ENCODE measurements around the gene HYAL2. TPM values are rescaled to one million over a fixed set of nuclear protein-coding genes. Genes with fewer than 3 reads are reported as not detected.

Gene HYAL2
- total RNA-seq, 4 donors from 2014 or later, result 112 to 289 (median 166) TPM

DNA sequence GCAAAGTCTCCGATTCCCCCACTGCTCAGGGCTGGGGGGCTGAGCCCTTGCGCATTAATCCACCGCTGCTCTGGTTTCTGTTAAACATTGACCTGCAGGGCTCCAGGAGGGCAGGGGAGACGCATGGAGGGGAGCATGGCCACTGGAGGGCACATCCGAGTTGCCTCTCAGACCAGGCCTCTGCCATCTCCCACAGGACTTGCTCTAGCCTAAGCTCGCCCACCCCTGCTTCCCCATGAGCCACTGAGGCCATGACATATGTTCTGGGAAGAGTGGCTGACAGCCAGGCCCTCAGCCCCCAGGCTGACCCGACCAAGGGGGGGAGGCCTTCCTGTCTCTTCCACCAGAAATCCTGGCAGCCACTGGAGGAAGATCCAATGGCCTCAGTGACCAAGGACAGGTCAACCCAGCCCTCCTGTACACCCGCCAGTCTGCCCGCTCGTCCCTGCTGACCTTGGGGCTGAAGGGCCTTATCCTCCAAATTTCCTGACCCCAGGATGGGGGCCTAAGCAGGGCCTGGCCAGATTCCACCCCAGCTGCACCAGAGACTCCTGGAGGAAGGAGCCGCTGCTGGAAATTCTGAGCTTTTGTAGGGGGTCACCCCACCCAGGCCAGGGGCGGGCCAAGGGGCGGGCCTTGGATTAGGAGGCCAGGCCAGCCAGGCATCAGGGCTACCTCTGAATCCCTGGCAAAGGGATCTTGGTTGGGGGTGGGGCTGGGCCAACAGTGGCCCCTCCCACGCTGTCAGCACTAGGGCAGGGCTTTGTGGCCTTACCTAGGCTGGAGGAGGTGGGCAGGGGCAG, 19.3 kb downstream of the HYAL2 start, which contains the start of gene HYAL1:
HYAL1 (minus strand) TSS at position 562 of the 803 bp plus-strand sequence. CDS start 618 bp downstream, outside the sequence.
- H3K27me3 ChIP-seq, result no peaks in the 10 kb centered on the region
- TF ChIP-seq, protein P1, sequence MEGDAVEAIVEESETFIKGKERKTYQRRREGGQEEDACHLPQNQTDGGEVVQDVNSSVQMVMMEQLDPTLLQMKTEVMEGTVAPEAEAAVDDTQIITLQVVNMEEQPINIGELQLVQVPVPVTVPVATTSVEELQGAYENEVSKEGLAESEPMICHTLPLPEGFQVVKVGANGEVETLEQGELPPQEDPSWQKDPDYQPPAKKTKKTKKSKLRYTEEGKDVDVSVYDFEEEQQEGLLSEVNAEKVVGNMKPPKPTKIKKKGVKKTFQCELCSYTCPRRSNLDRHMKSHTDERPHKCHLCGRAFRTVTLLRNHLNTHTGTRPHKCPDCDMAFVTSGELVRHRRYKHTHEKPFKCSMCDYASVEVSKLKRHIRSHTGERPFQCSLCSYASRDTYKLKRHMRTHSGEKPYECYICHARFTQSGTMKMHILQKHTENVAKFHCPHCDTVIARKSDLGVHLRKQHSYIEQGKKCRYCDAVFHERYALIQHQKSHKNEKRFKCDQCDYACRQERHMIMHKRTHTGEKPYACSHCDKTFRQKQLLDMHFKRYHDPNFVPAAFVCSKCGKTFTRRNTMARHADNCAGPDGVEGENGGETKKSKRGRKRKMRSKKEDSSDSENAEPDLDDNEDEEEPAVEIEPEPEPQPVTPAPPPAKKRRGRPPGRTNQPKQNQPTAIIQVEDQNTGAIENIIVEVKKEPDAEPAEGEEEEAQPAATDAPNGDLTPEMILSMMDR (IDR thresholded peaks at IDR 0.05), result peak in 2 of 4 experiments; percentile 13 to 16
- no peak for TF ChIP-seq POLR2A (IDR thresholded peaks at IDR 0.05)
- H3K4me1 ChIP-seq, result peaks cover 0 to 6% of the 10 kb centered on the region in 2 donors
- peak within 1 kb of the TSS; percentile 69 to 79 for H3K27ac ChIP-seq
- peak within 1 kb of the TSS in 1 of 2 donors; percentile 7 for H3K4me3 ChIP-seq
- no peaks in the 10 kb centered on the region for H3K36me3 ChIP-seq
- peak; percentile 67 to 79 for DNase-seq
- H3K9me3 ChIP-seq, result no peaks in the 10 kb centered on the region
- intact Hi-C loops (cut with DNase I; ENCODE audit: low total_unique reads), result no loop called here

DNA sequence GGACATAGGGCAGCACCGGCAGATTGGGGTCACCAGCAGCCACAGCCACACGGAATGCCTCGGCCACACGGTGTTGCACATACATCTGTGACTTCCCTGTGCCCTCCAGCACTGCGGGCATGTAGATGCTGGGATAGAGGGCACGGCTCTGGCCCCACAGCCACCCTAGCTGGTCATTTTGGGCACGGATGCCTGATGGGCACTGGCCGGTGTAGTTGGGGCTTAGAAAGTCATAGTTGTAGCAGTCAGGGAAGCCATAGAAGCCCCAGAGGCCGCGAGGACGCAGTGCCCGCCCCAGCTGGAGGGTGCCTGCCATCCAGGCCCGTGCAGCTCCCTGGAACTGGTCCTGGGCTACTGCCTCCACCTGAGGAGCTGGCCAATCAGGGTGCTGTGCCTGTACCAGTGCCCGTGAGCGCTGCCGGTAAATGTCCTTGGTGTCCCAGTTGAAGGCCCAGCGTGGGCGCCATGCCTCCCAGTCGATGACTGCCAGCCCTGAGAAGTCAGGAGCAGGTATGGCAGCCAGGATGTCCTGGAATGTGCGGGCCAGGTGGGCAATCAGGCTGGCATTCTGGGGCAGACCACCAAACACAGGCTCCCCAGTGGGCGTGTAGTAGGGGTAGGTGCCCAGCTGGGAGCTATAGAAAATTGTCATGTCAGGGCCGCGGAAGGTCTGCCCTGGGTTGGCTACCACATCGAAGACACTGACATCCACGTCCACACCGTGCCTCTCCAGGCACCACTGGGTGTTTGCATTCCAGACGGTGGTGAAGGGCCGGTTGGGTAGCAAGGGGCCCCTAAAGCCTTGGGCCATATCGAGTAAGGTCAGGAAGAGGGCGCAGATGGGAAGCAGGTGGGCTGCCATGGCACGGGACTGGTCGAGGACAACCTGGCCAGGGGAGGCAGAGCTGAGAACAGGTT, 20.2 kb downstream of the HYAL2 start:
- Histone ChIP-seq H3K27me3 (no peaks in the 10 kb centered on the region), H3K36me3 (no peaks in the 10 kb centered on the region), H3K9me3 (no peaks in the 10 kb centered on the region), H3K27ac (peak overlapping the region; percentile 69 to 79), H3K4me1 (peaks cover 0 to 8% of the 10 kb centered on the region in 2 donors), H3K4me3 (peak overlapping the region in 1 of 2 donors; percentile 7)
- no peak for DNase-seq
- TF ChIP-seq, protein P1 (IDR thresholded peaks at IDR 0.05), result no peak
- no peak for TF ChIP-seq POLR2A (IDR thresholded peaks at IDR 0.05)
- intact Hi-C loops (cut with DNase I; ENCODE audit: low total_unique reads), result no loop called here

DNA sequence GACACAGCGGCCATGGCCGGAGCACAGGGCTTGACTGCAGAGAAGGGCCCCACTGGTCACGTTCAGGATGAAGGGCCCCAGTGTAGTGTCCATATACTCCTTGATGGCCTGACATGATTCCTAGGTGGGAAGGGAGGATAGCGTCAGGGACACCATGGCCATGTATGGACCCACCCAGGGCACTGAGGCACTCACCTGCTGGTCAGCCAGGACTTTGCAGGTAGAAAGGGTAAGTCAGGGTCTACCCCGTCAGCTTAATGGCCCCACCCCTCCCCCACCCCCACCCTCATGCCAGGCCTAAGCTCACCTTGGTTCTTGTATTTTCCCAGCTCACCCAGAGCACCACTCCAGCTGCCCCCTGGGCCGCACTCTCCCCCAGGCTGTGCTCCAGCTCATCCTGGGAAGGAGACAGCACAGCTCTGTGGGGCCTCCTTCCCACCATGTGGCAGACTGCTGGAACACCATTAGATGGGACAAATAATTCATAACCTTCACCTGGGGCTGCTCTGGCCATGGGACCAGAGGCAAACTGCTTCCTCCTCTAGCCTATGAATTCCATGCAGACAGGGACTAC, 21.8 kb downstream of the HYAL2 start:
- intact Hi-C loops (cut with DNase I; ENCODE audit: low total_unique reads), result no loop called here
- Histone ChIP-seq H3K4me3 (no peak overlapping the region), H3K4me1 (peaks cover 0 to 8% of the 10 kb centered on the region in 2 donors), H3K36me3 (no peaks in the 10 kb centered on the region), H3K9me3 (no peaks in the 10 kb centered on the region), H3K27ac (peak overlapping the region; percentile 85 to 87), H3K27me3 (no peaks in the 10 kb centered on the region)
- TF ChIP-seq POLR2A (IDR thresholded peaks at IDR 0.05), result no peak
- TF ChIP-seq, protein P1 (IDR thresholded peaks at IDR 0.05), result no peak
- no peak for DNase-seq

DNA sequence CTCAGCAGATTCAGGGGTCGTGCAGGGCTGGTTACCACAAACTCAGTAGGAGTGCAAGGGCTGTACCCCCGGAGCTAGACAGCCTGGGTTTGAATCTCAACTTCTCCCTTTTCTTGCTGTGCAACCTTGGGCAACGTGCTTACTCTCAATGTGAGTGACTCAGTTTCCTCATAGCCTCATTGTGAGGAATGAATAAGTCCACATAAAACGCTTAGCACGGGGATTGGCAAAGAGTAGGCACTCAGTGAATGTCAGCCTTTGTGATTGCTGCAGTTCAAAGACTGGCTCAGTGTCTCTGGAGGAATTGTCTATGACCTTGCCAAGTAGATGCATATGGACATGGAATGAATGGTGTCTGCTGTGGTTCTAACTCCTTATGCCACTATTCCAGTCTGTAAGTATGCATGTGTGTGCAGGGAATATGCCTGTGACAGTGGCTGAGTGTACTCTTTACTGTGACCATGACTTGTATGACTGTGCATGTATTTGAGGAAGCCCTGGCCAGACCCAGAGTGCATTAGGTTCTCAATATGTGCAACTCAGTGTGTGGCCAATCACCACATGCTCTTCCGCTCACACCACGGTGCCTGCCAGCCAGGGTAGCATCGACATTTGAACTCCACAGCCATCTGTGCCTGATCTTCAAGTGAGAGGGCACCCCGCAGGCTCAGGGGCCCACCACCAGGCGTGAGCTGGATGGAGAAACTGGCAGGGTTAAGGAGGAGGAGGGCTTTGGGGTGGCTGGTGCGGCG, 22.4 kb downstream of the HYAL2 start:
- Histone ChIP-seq H3K36me3 (no peaks in the 10 kb centered on the region), H3K27ac (peak overlapping the region; percentile 85 to 87), H3K27me3 (no peaks in the 10 kb centered on the region), H3K4me3 (peak overlapping the region; percentile 46 to 48), H3K9me3 (no peaks in the 10 kb centered on the region), H3K4me1 (peaks cover 0 to 8% of the 10 kb centered on the region in 2 donors)
- peak in 1 of 2 donors; percentile 36 for DNase-seq
- intact Hi-C loops (cut with DNase I; ENCODE audit: low total_unique reads), result no loop called here
- TF ChIP-seq POLR2A (IDR thresholded peaks at IDR 0.05), result no peak
- TF ChIP-seq, protein P1 (IDR thresholded peaks at IDR 0.05), result no peak

Measured in uterus (tissue), 4 donors.